Testis (tissue), 2 donors: Measurements from ENCODE around the gene SHISA6.

Source experiments
- POLR2A ChIP-seq: fragments of 450-650 bp; IDR thresholded peaks from one replicate; pipeline ENCODE4 v1.6.1; 2017; ENCODE audit warnings: antibody characterized with exemption, mild to moderate bottlenecking, moderate library complexity
- TF ChIP-seq, protein P1 (sequence below), 3 experiments: fragments of 450-650 bp in 2 of 3; fragments of 200-600 bp in 1 of 3; sonication (generic) in 1 of 3; IDR thresholded peaks; one replicate each; pipeline ENCODE4 v1.5.1; 2016 to 2019; ENCODE audit warnings: antibody characterized with exemption in 3 of 3, mild to moderate bottlenecking in 2 of 3, moderate library complexity in 1 of 3

DNA sequence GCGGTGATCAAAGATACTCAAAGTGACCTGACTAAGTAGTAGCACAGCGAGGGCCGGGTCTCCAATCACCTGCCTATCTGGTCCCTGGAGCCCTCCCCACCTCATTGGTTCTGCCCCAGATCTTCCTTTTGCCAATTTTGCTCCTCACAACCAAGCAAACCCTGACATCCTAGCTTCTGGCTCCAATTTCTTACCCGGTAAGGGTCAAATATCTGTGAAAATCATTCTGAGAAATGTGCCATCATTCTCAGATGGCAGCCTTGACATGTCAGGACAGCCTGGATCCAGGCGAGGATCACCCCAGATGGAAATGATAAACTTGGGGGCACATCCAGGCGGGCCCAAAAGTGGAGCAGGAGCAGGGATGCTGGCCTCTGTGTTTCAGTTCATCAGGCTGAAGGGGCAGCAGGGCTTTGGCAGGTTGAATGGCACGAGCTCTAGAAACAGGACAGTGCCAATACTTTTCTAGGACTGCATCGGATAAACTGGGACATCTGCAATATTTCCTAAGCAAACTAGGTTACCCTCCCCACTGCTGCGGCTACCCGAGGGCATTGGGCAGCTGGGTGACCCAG is 83.9 kb downstream of the SHISA6 start:
- TF ChIP-seq, protein P1, sequence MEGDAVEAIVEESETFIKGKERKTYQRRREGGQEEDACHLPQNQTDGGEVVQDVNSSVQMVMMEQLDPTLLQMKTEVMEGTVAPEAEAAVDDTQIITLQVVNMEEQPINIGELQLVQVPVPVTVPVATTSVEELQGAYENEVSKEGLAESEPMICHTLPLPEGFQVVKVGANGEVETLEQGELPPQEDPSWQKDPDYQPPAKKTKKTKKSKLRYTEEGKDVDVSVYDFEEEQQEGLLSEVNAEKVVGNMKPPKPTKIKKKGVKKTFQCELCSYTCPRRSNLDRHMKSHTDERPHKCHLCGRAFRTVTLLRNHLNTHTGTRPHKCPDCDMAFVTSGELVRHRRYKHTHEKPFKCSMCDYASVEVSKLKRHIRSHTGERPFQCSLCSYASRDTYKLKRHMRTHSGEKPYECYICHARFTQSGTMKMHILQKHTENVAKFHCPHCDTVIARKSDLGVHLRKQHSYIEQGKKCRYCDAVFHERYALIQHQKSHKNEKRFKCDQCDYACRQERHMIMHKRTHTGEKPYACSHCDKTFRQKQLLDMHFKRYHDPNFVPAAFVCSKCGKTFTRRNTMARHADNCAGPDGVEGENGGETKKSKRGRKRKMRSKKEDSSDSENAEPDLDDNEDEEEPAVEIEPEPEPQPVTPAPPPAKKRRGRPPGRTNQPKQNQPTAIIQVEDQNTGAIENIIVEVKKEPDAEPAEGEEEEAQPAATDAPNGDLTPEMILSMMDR (IDR thresholded peaks at IDR 0.05), result no peak
- TF ChIP-seq POLR2A, result no peak
